Naive thymus-derived CD4-positive, alpha-beta T cell (primary cell): ENCODE measurements around the gene DTX2. TPM values are rescaled to one million over a fixed set of nuclear protein-coding genes. Genes with fewer than 3 reads are reported as not detected.
"Not testable (repeated sequence)": the region's sequence is repeated elsewhere in the genome, so short reads cannot be mapped to it uniquely, and the experiment has no call there.

Experiments
- ATAC-seq: fragments of 150-1000 bp; cut with Tn5 transposase; 2 replicates; pipeline ENCODE4 v1.10.0; 2021; ENCODE audit warnings: mild to moderate bottlenecking, moderate library complexity
- CTCF ChIA-PET: fragments of 350-600 bp; sonication (Branson Sonifier 250); formaldehyde crosslinking; loops from one replicate; lab custom pipeline; 2021; ENCODE audit warnings: antibody characterized with exemption; lab: Charles Lee
- POLR2A ChIA-PET: fragments of 350-600 bp; sonication (Branson Sonifier 250); formaldehyde crosslinking; loops from one replicate; lab custom pipeline; 2021; ENCODE audit warnings: antibody characterized with exemption, inconsistent platforms; lab: Charles Lee
- DNase-seq, 9 donors: peaks; one replicate each; pipeline versions ENCODE4 v3.0.0 to v3.0.0-alpha.2; 2020 to 2022; ENCODE audit warnings: mixed read lengths in 1 of 9
- H3K27ac ChIP-seq: one replicate; pipeline ENCODE4 v1.7.0; 2013; ENCODE audit warnings: mild to moderate bottlenecking, low read depth, low read length, moderate library complexity
- H3K27me3 ChIP-seq, 2 donors: one replicate each; pipeline ENCODE4 v1.7.0; 2013; ENCODE audit warnings: low read length in 2 of 2, mild to moderate bottlenecking in 2 of 2, moderate library complexity in 2 of 2; ENCODE audit not compliant: control insufficient read depth in 2 of 2, insufficient read depth in 2 of 2
- H3K36me3 ChIP-seq, 3 experiments: 1 replicate in 2 of 3; 2 replicates in 1 of 3; pipeline ENCODE4 v1.7.0; 2013; ENCODE audit warnings: low read length in 3 of 3, mild to moderate bottlenecking in 3 of 3, moderate library complexity in 1 of 3; ENCODE audit not compliant: insufficient read depth in 3 of 3, control insufficient read depth in 2 of 3
- H3K4me1 ChIP-seq, 2 donors: one replicate each; pipeline ENCODE4 v1.7.0; 2013; ENCODE audit warnings: low read length in 2 of 2, mild to moderate bottlenecking in 2 of 2, moderate library complexity in 1 of 2; ENCODE audit not compliant: control insufficient read depth in 2 of 2, insufficient read depth in 2 of 2
- H3K4me3 ChIP-seq: 2 replicates; pipeline ENCODE4 v1.7.0; 2013; ENCODE audit warnings: mild to moderate bottlenecking, low read length
- H3K9me3 ChIP-seq, 3 experiments: 1 replicate in 2 of 3; 2 replicates in 1 of 3; pipeline ENCODE4 v1.7.0; 2013; ENCODE audit warnings: low read length in 3 of 3; ENCODE audit not compliant: control insufficient read depth in 2 of 3
- H3K27ac Mint-ChIP-seq, 9 donors: one replicate each; pipeline ENCODE4 v1.8.0; 2020 to 2022; ENCODE audit warnings: mixed read lengths in 9 of 9, mild to moderate bottlenecking in 8 of 9, moderate library complexity in 5 of 9, inconsistent platforms in 2 of 9
- H3K27me3 Mint-ChIP-seq, 5 donors: one replicate each; pipeline ENCODE4 v1.8.0; 2021 to 2022; ENCODE audit warnings: mixed read lengths in 5 of 5, mild to moderate bottlenecking in 1 of 5
- H3K36me3 Mint-ChIP-seq, 5 donors: one replicate each; pipeline ENCODE4 v1.8.0; 2020 to 2022; ENCODE audit warnings: mixed read lengths in 5 of 5, mild to moderate bottlenecking in 3 of 5, inconsistent platforms in 1 of 5
- H3K4me1 Mint-ChIP-seq, 7 donors: one replicate each; pipeline ENCODE4 v1.8.0; 2020 to 2022; ENCODE audit warnings: mixed read lengths in 7 of 7, mild to moderate bottlenecking in 3 of 7, inconsistent platforms in 1 of 7
- H3K4me3 Mint-ChIP-seq, 10 donors: one replicate each; pipeline ENCODE4 v1.8.0; 2020 to 2022; ENCODE audit warnings: mild to moderate bottlenecking in 10 of 10, mixed read lengths in 10 of 10, moderate library complexity in 6 of 10, inconsistent platforms in 2 of 10
- H3K9me3 Mint-ChIP-seq, 11 donors: one replicate each; pipeline ENCODE4 v1.8.0; 2020 to 2022; ENCODE audit warnings: mixed read lengths in 11 of 11, mild to moderate bottlenecking in 4 of 11, inconsistent platforms in 1 of 11, moderate library complexity in 1 of 11
- intact Hi-C, 2 donors: fragments of 100-400 bp; cut with micrococcal nuclease; formaldehyde crosslinking; loops; one replicate each; pipeline ENCODE4 v1.15.1; 2023
- polyA plus RNA-seq, 2 donors: library from polyadenylated mRNA; unstranded; fragments of 300-500 nt; fragmentation: Illumina TruSeq; gene quantifications; one replicate each; pipeline ENCODE4 v1.2.3, GENCODE V29; 2021
- total RNA-seq, 6 experiments: library from RNA in 5 of 6; stranded (reverse) in 5 of 6; gene quantifications; 1 replicate in 5 of 6; 2 replicates in 1 of 6; pipeline ENCODE4 v1.2.3 and lab custom pipeline; 2021 to 2026

Gene DTX2
- total and polyA plus RNA-seq, 7 experiments from 2014 or later, result 12.0 to 44.8 (median 34.3) TPM

GRCh38 chr7:76430211-76430610, 31.3 kb upstream of the DTX2 start:
- CTCF ChIA-PET, result no interaction called here
- no peak for ATAC-seq
- H3K4me1 ChIP-seq, result no peaks in the 10 kb centered on the region
- H3K4me3 ChIP-seq, result no peak overlapping the region
- Mint-ChIP-seq H3K4me1 (peaks cover 0 to 3% (median 0%) of the 10 kb centered on the region in 7 donors), H3K27me3 (no peaks in the 10 kb centered on the region), H3K27ac (no peak overlapping the region), H3K9me3 (no peaks in the 10 kb centered on the region), H3K4me3 (no peak overlapping the region), H3K36me3 (peaks cover 0 to 3% (median 0%) of the 10 kb centered on the region in 5 donors)
- H3K27ac ChIP-seq, result no peak overlapping the region
- POLR2A ChIA-PET, result no interaction called here
- intact Hi-C loops, result no loop called here
- H3K36me3 ChIP-seq, result no peaks in the 10 kb centered on the region
- DNase-seq, result no peak
- H3K9me3 ChIP-seq, result no peaks in the 10 kb centered on the region
- H3K27me3 ChIP-seq, result no peaks in the 10 kb centered on the region

- no peak overlapping the region for H3K27ac ChIP-seq
- H3K27ac Mint-ChIP-seq, result no peak overlapping the region
- no peaks in the 10 kb centered on the region for H3K4me1 ChIP-seq
- ChIA-PET CTCF (no interaction called here), POLR2A (no interaction called here)
- no peaks in the 10 kb centered on the region for H3K9me3 ChIP-seq
- peaks cover 0 to 3% (median 0%) of the 10 kb centered on the region in 5 donors for H3K36me3 Mint-ChIP-seq
- H3K4me3 Mint-ChIP-seq, result no peak overlapping the region
- intact Hi-C loops, result no loop called here
- H3K9me3 Mint-ChIP-seq, result no peaks in the 10 kb centered on the region
- peaks cover 0 to 3% (median 0%) of the 10 kb centered on the region in 7 donors for H3K4me1 Mint-ChIP-seq
- no peak for DNase-seq
- no peaks in the 10 kb centered on the region for H3K27me3 ChIP-seq
- no peaks in the 10 kb centered on the region for H3K27me3 Mint-ChIP-seq
- no peaks in the 10 kb centered on the region for H3K36me3 ChIP-seq
- no peak for ATAC-seq
- H3K4me3 ChIP-seq, result no peak overlapping the region
Measured at GRCh38 chr7:76430836-76431235, 30.7 kb upstream of the DTX2 start.

- POLR2A ChIA-PET, H3K4me3 ChIP-seq, H3K9me3 ChIP-seq, H3K36me3 Mint-ChIP-seq, H3K27ac Mint-ChIP-seq, CTCF ChIA-PET, H3K9me3 Mint-ChIP-seq, intact Hi-C loops, H3K4me1 ChIP-seq, H3K27ac ChIP-seq, H3K27me3 Mint-ChIP-seq, H3K4me1 Mint-ChIP-seq, H3K4me3 Mint-ChIP-seq, H3K27me3 ChIP-seq, H3K36me3 ChIP-seq: not testable (repeated sequence)
- peak; percentile 81 for ATAC-seq
- peak in 8 of 9 donors; percentile 34 to 73 (median 54) for DNase-seq
Measured at GRCh38 chr7:76437873-76438272, 23.6 kb upstream of the DTX2 start.

- intact Hi-C loops, H3K27me3 ChIP-seq, DNase-seq, H3K9me3 Mint-ChIP-seq, H3K4me1 ChIP-seq, H3K4me3 Mint-ChIP-seq, H3K9me3 ChIP-seq, H3K36me3 Mint-ChIP-seq, H3K27ac Mint-ChIP-seq, H3K36me3 ChIP-seq, H3K27me3 Mint-ChIP-seq, H3K27ac ChIP-seq, POLR2A ChIA-PET, H3K4me3 ChIP-seq, ATAC-seq: not testable (repeated sequence)
- peaks cover 0 to 10% (median 6%) of the 10 kb centered on the region in 7 donors for H3K4me1 Mint-ChIP-seq
- CTCF ChIA-PET, result interaction anchor here (0.6 kb wide), 1 partner anchor 1480 kb away, joined by 4 read pairs; no protein-coding TSS in a partner anchor
Measured at GRCh38 chr7:76439120-76439888, 22.2 kb upstream of the DTX2 start.

- POLR2A ChIA-PET, H3K36me3 Mint-ChIP-seq, H3K27ac ChIP-seq, H3K27ac Mint-ChIP-seq, H3K9me3 Mint-ChIP-seq, H3K27me3 ChIP-seq, ATAC-seq, CTCF ChIA-PET, H3K27me3 Mint-ChIP-seq, H3K4me3 ChIP-seq, H3K4me3 Mint-ChIP-seq, intact Hi-C loops, H3K36me3 ChIP-seq, DNase-seq, H3K9me3 ChIP-seq: not testable (repeated sequence)
- H3K4me1 ChIP-seq, result peaks cover 0 to 15% of the 10 kb centered on the region in 2 donors
- H3K4me1 Mint-ChIP-seq, result peaks cover 0 to 21% (median 12%) of the 10 kb centered on the region in 7 donors
Measured at GRCh38 chr7:76440404-76440803, 21.1 kb upstream of the DTX2 start.

- DNase-seq, H3K27ac ChIP-seq, H3K36me3 ChIP-seq, H3K36me3 Mint-ChIP-seq, H3K4me3 Mint-ChIP-seq, intact Hi-C loops, H3K9me3 ChIP-seq, H3K27ac Mint-ChIP-seq, H3K4me3 ChIP-seq, POLR2A ChIA-PET, H3K27me3 ChIP-seq, H3K27me3 Mint-ChIP-seq, H3K9me3 Mint-ChIP-seq: not testable (repeated sequence)
- peaks cover 0 to 17% of the 10 kb centered on the region in 2 donors for H3K4me1 ChIP-seq
- CTCF ChIA-PET, result interaction anchor here (0.6 kb wide), 1 partner anchor 1001 kb away, joined by 3 read pairs; no protein-coding TSS in a partner anchor
- peak; percentile 77 for ATAC-seq
- H3K4me1 Mint-ChIP-seq, result peaks cover 0 to 24% (median 14%) of the 10 kb centered on the region in 7 donors
Measured at GRCh38 chr7:76441792-76442191, 19.7 kb upstream of the DTX2 start.
